OCI-LY7 (cell line): Measurements from ENCODE around the gene DNAH17. TPM values are rescaled to one million over a fixed set of nuclear protein-coding genes. Genes with fewer than 3 reads are reported as not detected.

Source experiments
- BruUV-seq: library from RNA; stranded (reverse); fragments of 400-500 nt; replicated peaks from 2 replicates; lab custom pipeline; 2021; lab: Mats Ljungman, UMichigan
- CTCF ChIA-PET: fragments of 300-600 bp; sonication (Branson Sonifier 250); formaldehyde crosslinking; loops from one replicate; lab custom pipeline; 2022; ENCODE audit warnings: antibody characterized with exemption; ENCODE audit not compliant: unreplicated experiment; lab: Charles Lee
- POLR2A ChIA-PET: fragments of 300-600 bp; sonication (Branson Sonifier 250); formaldehyde crosslinking; loops from one replicate; lab custom pipeline; 2022; ENCODE audit warnings: antibody characterized with exemption; lab: Charles Lee
- DNase-seq: peaks from one replicate; pipeline ENCODE4 v3.0.0-alpha.2; 2015; ENCODE audit warnings: low spot score
- H2AFZ ChIP-seq: fragments of 200-600 bp; sonication (generic), shearing (Covaris generic); 2 replicates; pipeline ENCODE4 v1.6.1; 2014; ENCODE audit warnings: mild to moderate bottlenecking, antibody characterized with exemption, low read length, moderate library complexity
- H3K27ac ChIP-seq: fragments of 200-600 bp; sonication (generic); 2 replicates; pipeline ENCODE4 v1.5.1; 2014; ENCODE audit warnings: mixed run types, low read depth, mild to moderate bottlenecking, moderate library complexity, low read length, inconsistent platforms; ENCODE audit not compliant: poor library complexity, severe bottlenecking
- H3K36me3 ChIP-seq: fragments of 200-600 bp; sonication (generic); 2 replicates; pipeline ENCODE4 v1.6.1; 2014; ENCODE audit warnings: mild to moderate bottlenecking, antibody characterized with exemption, low read length, moderate library complexity, mixed read lengths; ENCODE audit not compliant: insufficient read depth
- H3K4me1 ChIP-seq: fragments of 200-600 bp; sonication (generic); 2 replicates; pipeline ENCODE4 v1.5.1; 2014; ENCODE audit warnings: mild to moderate bottlenecking, low read length; ENCODE audit not compliant: insufficient read depth, poor library complexity, severe bottlenecking
- H3K4me2 ChIP-seq: fragments of 200-600 bp; sonication (generic); 2 replicates; pipeline ENCODE4 v1.6.1; 2014; ENCODE audit warnings: mild to moderate bottlenecking, low read length
- H3K4me3 ChIP-seq: fragments of 200-600 bp; sonication (generic); 2 replicates; pipeline ENCODE4 v1.5.1; 2014; ENCODE audit warnings: mild to moderate bottlenecking, low read depth, low read length; ENCODE audit not compliant: poor library complexity, severe bottlenecking
- H3K79me2 ChIP-seq: fragments of 200-600 bp; sonication (generic); 2 replicates; pipeline ENCODE4 v1.6.1; 2016; ENCODE audit warnings: low read depth, mild to moderate bottlenecking, low read length, moderate library complexity, mixed read lengths; ENCODE audit not compliant: insufficient read depth
- H3K9me2 ChIP-seq: fragments of 200-600 bp; sonication (generic); 2 replicates; pipeline ENCODE4 v1.6.1; 2016; ENCODE audit warnings: mild to moderate bottlenecking, low read length, mixed read lengths; ENCODE audit not compliant: insufficient read depth
- H3K9me3 ChIP-seq: fragments of 200-600 bp; sonication (generic); 2 replicates; pipeline ENCODE4 v1.6.1; 2014; ENCODE audit warnings: mild to moderate bottlenecking, mixed run types, low read length, mixed read lengths
- H4K20me1 ChIP-seq: fragments of 200-600 bp; sonication (generic); 2 replicates; pipeline ENCODE4 v1.6.1; 2014; ENCODE audit warnings: mild to moderate bottlenecking, antibody characterized with exemption, low read length, moderate library complexity, mixed read lengths; ENCODE audit not compliant: insufficient read depth
- EZH2phosphoT487 ChIP-seq: fragments of 200-600 bp; sonication (generic); IDR thresholded peaks from 2 replicates; pipeline ENCODE4 v1.6.1; 2018; ENCODE audit warnings: low read depth, borderline replicate concordance, mild to moderate bottlenecking, mixed run types, antibody characterized with exemption, low read length, moderate library complexity, mixed read lengths
- intact Hi-C: fragments of 100-400 bp; cut with micrococcal nuclease; formaldehyde crosslinking; loops from one replicate; pipeline ENCODE4 v1.10.0; 2022; ENCODE audit not compliant: unreplicated experiment
- total RNA-seq, 2 experiments: library from RNA; depleted of rRNA in 1 of 2; stranded (reverse); fragments of >200 nt in 1 of 2; shearing (Covaris generic) in 1 of 2; gene quantifications; 2 replicates each; pipeline ENCODE4 v1.2.3, GENCODE V29; 2014 to 2022
- TF ChIP-seq, protein P1 (sequence below): fragments of 200-600 bp; sonication (generic); conservative IDR thresholded peaks from 2 replicates; pipeline ENCODE4 v1.5.1; 2014; ENCODE audit warnings: mild to moderate bottlenecking, antibody characterized with exemption, low read length, moderate library complexity, mixed read lengths

Gene DNAH17
- total RNA-seq, 2 experiments from 2014 or later, result 0.89 to 1.1 TPM

- no peaks in the 10 kb centered on the region for H3K9me3 ChIP-seq
- CTCF ChIA-PET, result no interaction called here
- intact Hi-C loops, result no loop called here
- POLR2A ChIA-PET, result interaction anchor here (0.5 kb wide), 1 partner anchor 36 kb away, joined by 3 read pairs; no protein-coding TSS in a partner anchor
- no peak for DNase-seq
- no peaks in the 10 kb centered on the region for H4K20me1 ChIP-seq
- no peaks in the 10 kb centered on the region for H3K36me3 ChIP-seq
- no peak overlapping the region for H3K4me3 ChIP-seq
- no peaks in the 10 kb centered on the region for H3K9me2 ChIP-seq
- no peaks in the 10 kb centered on the region for H3K4me1 ChIP-seq
- no peak overlapping the region for H2AFZ ChIP-seq
- BruUV-seq, result no TSS peak
- no peak overlapping the region for H3K4me2 ChIP-seq
- TF ChIP-seq, protein P1, sequence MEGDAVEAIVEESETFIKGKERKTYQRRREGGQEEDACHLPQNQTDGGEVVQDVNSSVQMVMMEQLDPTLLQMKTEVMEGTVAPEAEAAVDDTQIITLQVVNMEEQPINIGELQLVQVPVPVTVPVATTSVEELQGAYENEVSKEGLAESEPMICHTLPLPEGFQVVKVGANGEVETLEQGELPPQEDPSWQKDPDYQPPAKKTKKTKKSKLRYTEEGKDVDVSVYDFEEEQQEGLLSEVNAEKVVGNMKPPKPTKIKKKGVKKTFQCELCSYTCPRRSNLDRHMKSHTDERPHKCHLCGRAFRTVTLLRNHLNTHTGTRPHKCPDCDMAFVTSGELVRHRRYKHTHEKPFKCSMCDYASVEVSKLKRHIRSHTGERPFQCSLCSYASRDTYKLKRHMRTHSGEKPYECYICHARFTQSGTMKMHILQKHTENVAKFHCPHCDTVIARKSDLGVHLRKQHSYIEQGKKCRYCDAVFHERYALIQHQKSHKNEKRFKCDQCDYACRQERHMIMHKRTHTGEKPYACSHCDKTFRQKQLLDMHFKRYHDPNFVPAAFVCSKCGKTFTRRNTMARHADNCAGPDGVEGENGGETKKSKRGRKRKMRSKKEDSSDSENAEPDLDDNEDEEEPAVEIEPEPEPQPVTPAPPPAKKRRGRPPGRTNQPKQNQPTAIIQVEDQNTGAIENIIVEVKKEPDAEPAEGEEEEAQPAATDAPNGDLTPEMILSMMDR, result no peak
- TF ChIP-seq EZH2phosphoT487, result no peak
- H3K27ac ChIP-seq, result no peak overlapping the region
- H3K79me2 ChIP-seq, result no peaks in the 10 kb centered on the region
These were observed 59.8 kb downstream of the DNAH17 start for GRCh38 chr17:78517421-78517820.

- no peaks in the 10 kb centered on the region for H3K9me2 ChIP-seq
- H3K4me1 ChIP-seq, result no peaks in the 10 kb centered on the region
- intact Hi-C loops, result no loop called here
- no peak for TF ChIP-seq EZH2phosphoT487
- H3K36me3 ChIP-seq, result no peaks in the 10 kb centered on the region
- BruUV-seq, result no TSS peak
- no peak overlapping the region for H3K4me2 ChIP-seq
- H4K20me1 ChIP-seq, result no peaks in the 10 kb centered on the region
- no peaks in the 10 kb centered on the region for H3K9me3 ChIP-seq
- no peak overlapping the region for H2AFZ ChIP-seq
- no peaks in the 10 kb centered on the region for H3K79me2 ChIP-seq
- no peak overlapping the region for H3K4me3 ChIP-seq
- no peak overlapping the region for H3K27ac ChIP-seq
- POLR2A ChIA-PET, result no interaction called here
- DNase-seq, result no peak
- CTCF ChIA-PET, result interaction anchor here (0.6 kb wide), 1 partner anchor 11 kb away, joined by 3 read pairs; no protein-coding TSS in a partner anchor
These were observed 61.7 kb downstream of the DNAH17 start for GRCh38 chr17:78515480-78515879.

- intact Hi-C loops, result no loop called here
- no peak overlapping the region for H2AFZ ChIP-seq
- no peaks in the 10 kb centered on the region for H3K79me2 ChIP-seq
- POLR2A ChIA-PET, result no interaction called here
- no peaks in the 10 kb centered on the region for H4K20me1 ChIP-seq
- no peaks in the 10 kb centered on the region for H3K36me3 ChIP-seq
- H3K4me2 ChIP-seq, result no peak overlapping the region
- H3K9me3 ChIP-seq, result no peaks in the 10 kb centered on the region
- TF ChIP-seq, protein P1, result no peak
- no peak for TF ChIP-seq EZH2phosphoT487
- H3K4me1 ChIP-seq, result no peaks in the 10 kb centered on the region
- DNase-seq, result no peak
- no TSS peak for BruUV-seq
- no peak overlapping the region for H3K27ac ChIP-seq
- H3K4me3 ChIP-seq, result no peak overlapping the region
- no peaks in the 10 kb centered on the region for H3K9me2 ChIP-seq
- CTCF ChIA-PET, result no interaction called here
These were observed 62.7 kb downstream of the DNAH17 start for GRCh38 chr17:78514521-78514920.
